ES-I3 (cell line): ENCODE measurements around the gene STKLD1.

Source experiments
- H3K36me3 ChIP-seq: 2 replicates; pipeline ENCODE4 v1.6.1; 2013; ENCODE audit warnings: mild to moderate bottlenecking, low read length, control low read depth, moderate library complexity; ENCODE audit not compliant: insufficient read depth
- H3K4me1 ChIP-seq: 2 replicates; pipeline ENCODE4 v1.6.1; 2013; ENCODE audit warnings: mild to moderate bottlenecking, control low read depth, low read length; ENCODE audit not compliant: insufficient read depth
- H3K9ac ChIP-seq: 2 replicates; pipeline ENCODE4 v1.6.1; 2013; ENCODE audit warnings: low read depth, mild to moderate bottlenecking, low read length, moderate library complexity
- H3K9me3 ChIP-seq: 2 replicates; pipeline ENCODE4 v1.6.1; 2013; ENCODE audit warnings: mild to moderate bottlenecking, low read length, moderate library complexity; ENCODE audit not compliant: control insufficient read depth, insufficient read depth

Gene STKLD1

DNA sequence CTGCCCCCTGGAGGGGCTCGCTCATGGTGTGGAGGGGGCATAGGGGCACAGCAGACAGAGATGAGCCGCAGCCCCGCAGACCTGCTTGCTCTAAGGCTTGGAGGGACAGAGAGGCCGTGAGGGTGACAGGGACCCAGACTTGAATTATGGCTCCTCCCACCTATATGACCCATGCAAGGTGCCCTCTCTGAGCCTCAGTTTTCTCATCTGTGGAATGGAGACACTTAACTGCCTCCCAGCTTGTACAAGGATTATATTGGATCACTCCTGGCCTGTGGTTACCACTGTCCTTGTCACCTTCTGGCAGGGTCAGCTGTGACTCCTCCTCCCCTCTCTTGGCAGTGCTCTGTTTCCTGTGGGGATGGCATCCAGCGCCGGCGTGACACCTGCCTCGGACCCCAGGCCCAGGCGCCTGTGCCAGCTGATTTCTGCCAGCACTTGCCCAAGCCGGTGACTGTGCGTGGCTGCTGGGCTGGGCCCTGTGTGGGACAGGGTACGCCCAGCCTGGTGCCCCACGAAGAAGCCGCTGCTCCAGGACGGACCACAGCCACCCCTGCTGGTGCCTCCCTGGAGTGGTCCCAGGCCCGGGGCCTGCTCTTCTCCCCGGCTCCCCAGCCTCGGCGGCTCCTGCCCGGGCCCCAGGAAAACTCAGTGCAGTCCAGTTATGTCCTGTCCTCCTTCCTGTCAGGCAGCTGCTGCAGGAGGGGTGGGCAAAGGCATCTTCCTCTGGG is 78.9 kb downstream of the STKLD1 start:
- Histone ChIP-seq H3K9ac (no peak overlapping the region), H3K4me1 (peaks cover 8% of the 10 kb centered on the region; the same call in 1 of the 2 replicates), H3K9me3 (no peaks in the 10 kb centered on the region), H3K36me3 (no peaks in the 10 kb centered on the region)
